Measurements from ENCODE around the gene WDR31. TPM values are rescaled to one million over a fixed set of nuclear protein-coding genes. Genes with fewer than 3 reads are reported as not detected.

Gene WDR31
- total RNA-seq, 1 donor from 2014 or later = 1.3 TPM

DNA sequence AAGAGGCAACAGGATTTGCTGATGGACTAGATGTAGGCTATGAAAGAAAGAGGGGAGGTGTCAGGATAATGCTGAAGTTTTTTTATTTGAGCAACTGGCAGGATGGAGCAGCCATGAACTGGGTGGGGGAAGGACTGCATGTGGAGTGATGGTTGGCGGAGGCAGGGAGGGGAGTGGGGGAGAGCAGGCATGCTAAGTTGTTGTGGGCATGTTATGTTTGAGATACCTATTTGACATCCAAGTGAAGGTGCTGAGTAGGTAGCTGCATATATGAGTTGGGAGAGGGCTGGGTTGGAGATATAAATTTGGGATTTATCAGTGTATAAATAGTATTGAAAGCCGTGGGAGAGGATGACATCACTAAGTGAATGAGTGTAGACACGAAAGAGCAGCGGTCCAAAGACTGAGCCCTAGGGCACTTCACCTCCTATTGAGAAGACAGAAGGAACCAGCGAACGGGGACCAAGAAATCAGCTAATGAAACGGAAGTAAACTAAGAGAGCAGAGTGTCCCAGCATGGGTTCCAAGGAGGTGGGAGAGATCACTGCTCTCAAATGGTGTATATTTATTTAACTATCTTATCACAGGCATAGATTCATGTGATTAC lies 16.7 kb upstream of the WDR31 start:
- no peak for DNase-seq
- Mint-ChIP-seq H3K4me3 (ENCODE audit: unreplicated experiment) (no peak overlapping the region), H3K27me3 (ENCODE audit: unreplicated experiment) (peaks cover 10% of the 10 kb centered on the region), H3K27ac (ENCODE audit: unreplicated experiment) (no peak overlapping the region), H3K9me3 (ENCODE audit: unreplicated experiment) (no peaks in the 10 kb centered on the region), H3K4me1 (ENCODE audit: low read depth, unreplicated experiment) (no peaks in the 10 kb centered on the region), H3K36me3 (ENCODE audit: unreplicated experiment) (no peaks in the 10 kb centered on the region)
- TF ChIP-seq, protein P1, sequence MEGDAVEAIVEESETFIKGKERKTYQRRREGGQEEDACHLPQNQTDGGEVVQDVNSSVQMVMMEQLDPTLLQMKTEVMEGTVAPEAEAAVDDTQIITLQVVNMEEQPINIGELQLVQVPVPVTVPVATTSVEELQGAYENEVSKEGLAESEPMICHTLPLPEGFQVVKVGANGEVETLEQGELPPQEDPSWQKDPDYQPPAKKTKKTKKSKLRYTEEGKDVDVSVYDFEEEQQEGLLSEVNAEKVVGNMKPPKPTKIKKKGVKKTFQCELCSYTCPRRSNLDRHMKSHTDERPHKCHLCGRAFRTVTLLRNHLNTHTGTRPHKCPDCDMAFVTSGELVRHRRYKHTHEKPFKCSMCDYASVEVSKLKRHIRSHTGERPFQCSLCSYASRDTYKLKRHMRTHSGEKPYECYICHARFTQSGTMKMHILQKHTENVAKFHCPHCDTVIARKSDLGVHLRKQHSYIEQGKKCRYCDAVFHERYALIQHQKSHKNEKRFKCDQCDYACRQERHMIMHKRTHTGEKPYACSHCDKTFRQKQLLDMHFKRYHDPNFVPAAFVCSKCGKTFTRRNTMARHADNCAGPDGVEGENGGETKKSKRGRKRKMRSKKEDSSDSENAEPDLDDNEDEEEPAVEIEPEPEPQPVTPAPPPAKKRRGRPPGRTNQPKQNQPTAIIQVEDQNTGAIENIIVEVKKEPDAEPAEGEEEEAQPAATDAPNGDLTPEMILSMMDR (IDR thresholded peaks at IDR 0.05; ENCODE audit: partially characterized antibody, unreplicated experiment) = no peak

DNA sequence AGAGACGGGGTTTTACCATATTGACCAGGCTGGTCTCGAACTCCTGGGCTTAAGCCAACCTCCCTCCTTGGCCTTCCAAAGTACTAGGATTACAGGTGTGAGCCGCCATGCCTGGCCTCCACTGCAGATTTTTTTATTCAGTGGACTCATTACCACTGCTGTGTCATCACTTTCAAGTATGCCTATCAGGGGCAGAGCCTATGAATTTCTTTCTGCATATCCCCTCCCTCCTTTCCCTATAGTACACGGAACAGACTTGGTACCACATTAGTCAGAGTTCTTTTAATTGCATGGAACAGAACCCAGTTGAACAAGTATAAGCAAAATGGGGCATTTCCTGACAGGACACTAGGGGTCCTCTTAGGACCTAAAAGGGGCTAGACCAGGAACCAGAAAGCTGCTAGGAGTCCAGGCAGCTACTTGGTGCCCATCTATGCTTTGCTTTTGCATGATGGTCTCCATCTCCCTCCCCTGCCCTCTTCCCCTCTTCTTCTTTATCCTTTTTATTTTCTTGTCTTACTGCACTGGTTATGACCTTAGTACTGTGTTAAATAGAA lies 15.0 kb upstream of the WDR31 start:
- no peak overlapping the region for H3K4me3 Mint-ChIP-seq (ENCODE audit: unreplicated experiment)
- no peaks in the 10 kb centered on the region for H3K36me3 Mint-ChIP-seq (ENCODE audit: unreplicated experiment)
- peaks cover 2% of the 10 kb centered on the region for H3K9me3 Mint-ChIP-seq (ENCODE audit: unreplicated experiment)
- H3K27me3 Mint-ChIP-seq (ENCODE audit: unreplicated experiment) = peaks cover 17% of the 10 kb centered on the region
- no peak overlapping the region for H3K27ac Mint-ChIP-seq (ENCODE audit: unreplicated experiment)
- peaks cover 2% of the 10 kb centered on the region for H3K4me1 Mint-ChIP-seq (ENCODE audit: low read depth, unreplicated experiment)
- TF ChIP-seq, protein P1 (IDR thresholded peaks at IDR 0.05; ENCODE audit: partially characterized antibody, unreplicated experiment) = no peak
- no peak for DNase-seq

DNA sequence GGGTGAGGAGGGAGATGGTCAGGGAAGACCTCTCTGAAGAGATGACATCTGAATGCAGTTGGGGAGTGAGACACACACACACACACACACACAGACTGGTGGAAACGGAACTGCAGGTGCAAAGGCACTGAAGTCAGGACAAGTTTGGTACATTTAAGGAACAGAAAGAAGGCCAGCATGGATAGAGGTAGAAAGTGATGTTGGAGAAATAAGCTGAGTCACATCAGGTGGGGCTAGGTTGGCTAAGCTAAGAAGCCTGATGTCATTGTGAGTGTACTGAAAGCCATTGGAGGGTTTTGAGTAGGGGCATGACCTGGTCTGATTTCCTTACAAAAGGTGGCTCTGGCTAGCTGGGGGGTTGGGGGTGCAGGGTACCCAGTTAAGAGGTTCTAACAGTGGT lies 12.3 kb upstream of the WDR31 start:
- Mint-ChIP-seq H3K36me3 (ENCODE audit: unreplicated experiment) (no peaks in the 10 kb centered on the region), H3K9me3 (ENCODE audit: unreplicated experiment) (peaks cover 4% of the 10 kb centered on the region), H3K27ac (ENCODE audit: unreplicated experiment) (no peak overlapping the region), H3K27me3 (ENCODE audit: unreplicated experiment) (peaks cover 21% of the 10 kb centered on the region), H3K4me3 (ENCODE audit: unreplicated experiment) (no peak overlapping the region), H3K4me1 (ENCODE audit: low read depth, unreplicated experiment) (peaks cover 2% of the 10 kb centered on the region)
- TF ChIP-seq, protein P1 (IDR thresholded peaks at IDR 0.05; ENCODE audit: partially characterized antibody, unreplicated experiment) = no peak
- no peak for DNase-seq

- DNase-seq = no peak
- H3K9me3 Mint-ChIP-seq (ENCODE audit: unreplicated experiment) = peaks cover 4% of the 10 kb centered on the region
- H3K4me1 Mint-ChIP-seq (ENCODE audit: low read depth, unreplicated experiment) = peaks cover 2% of the 10 kb centered on the region
- no peak overlapping the region for H3K4me3 Mint-ChIP-seq (ENCODE audit: unreplicated experiment)
- no peaks in the 10 kb centered on the region for H3K36me3 Mint-ChIP-seq (ENCODE audit: unreplicated experiment)
- no peak overlapping the region for H3K27ac Mint-ChIP-seq (ENCODE audit: unreplicated experiment)
- TF ChIP-seq, protein P1 (IDR thresholded peaks at IDR 0.05; ENCODE audit: partially characterized antibody, unreplicated experiment) = no peak
- H3K27me3 Mint-ChIP-seq (ENCODE audit: unreplicated experiment) = peaks cover 21% of the 10 kb centered on the region
These were observed 11.9 kb upstream of the WDR31 start for GRCh38 chr9:113352006-113352405.

DNA sequence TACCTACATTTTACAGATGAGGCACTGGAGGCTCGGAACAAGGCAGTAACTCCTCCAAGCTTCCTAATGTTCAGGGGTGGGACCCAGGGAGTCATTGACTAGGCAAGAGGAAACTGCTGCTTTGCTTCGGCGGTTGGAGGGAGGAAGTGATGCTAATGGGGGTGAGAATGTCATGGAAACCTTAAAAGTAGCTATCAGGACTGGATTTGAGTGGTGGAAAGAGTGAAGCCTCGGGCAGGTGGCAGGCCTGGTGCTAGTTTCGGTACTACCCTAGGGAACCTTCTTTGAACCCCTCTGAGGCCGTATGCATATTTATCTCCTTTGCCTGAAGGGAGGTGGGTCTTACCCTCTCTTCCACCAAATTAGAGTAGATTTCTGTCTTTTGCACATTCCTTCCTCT lies 10.9 kb upstream of the WDR31 start:
- Mint-ChIP-seq H3K27me3 (ENCODE audit: unreplicated experiment) (peaks cover 20% of the 10 kb centered on the region), H3K27ac (ENCODE audit: unreplicated experiment) (no peak overlapping the region), H3K4me3 (ENCODE audit: unreplicated experiment) (no peak overlapping the region), H3K36me3 (ENCODE audit: unreplicated experiment) (no peaks in the 10 kb centered on the region), H3K9me3 (ENCODE audit: unreplicated experiment) (peaks cover 4% of the 10 kb centered on the region), H3K4me1 (ENCODE audit: low read depth, unreplicated experiment) (peaks cover 2% of the 10 kb centered on the region)
- DNase-seq = no peak
- TF ChIP-seq, protein P1 (IDR thresholded peaks at IDR 0.05; ENCODE audit: partially characterized antibody, unreplicated experiment) = no peak
